ENCODE data around the gene RNASE9. TPM values are rescaled to one million over a fixed set of nuclear protein-coding genes. Genes with fewer than 3 reads are reported as not detected.

RNASE9 gene
- total RNA-seq (not detected), polyA plus RNA-seq (ENCODE audit: insufficient read depth, low read depth, low replicate concordance) (not detected)
- long read RNA-seq, donor 1 = 0 reads
- long read RNA-seq, donor 2 = 0 reads

DNA sequence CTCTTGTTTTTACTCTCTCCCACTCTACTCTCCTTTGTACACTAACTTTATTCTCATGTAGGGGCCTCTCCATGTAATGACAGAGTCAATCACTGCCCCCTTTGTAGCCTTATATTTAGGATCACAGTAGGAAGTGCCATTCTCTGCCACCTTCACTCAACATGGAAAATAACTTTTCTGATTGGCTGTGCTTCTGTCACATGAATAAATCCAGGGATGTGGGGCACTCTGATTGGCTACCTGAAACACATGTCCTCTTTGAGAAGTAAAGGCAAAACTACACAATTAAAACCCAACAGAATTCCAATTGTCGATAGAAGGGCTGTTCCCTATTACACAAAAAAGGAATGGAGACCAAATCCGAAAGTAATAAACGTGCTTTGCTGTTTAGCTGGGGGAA is at the start of gene RNASE9:
Gene RNASE9 (minus strand): TSS at position 87 of the 400 bp plus-strand sequence.
- H3K36me3 ChIP-seq (ENCODE audit: low read depth, missing control alignments) = no peaks in the 10 kb centered on the region
- 80 to 89% methylated on average over 3 of the region's 3 CpGs for WGBS, 2 donors
- no peak for DNase-seq
- H3K27me3 ChIP-seq = no peaks in the 10 kb centered on the region
- no peak within 1 kb of the TSS for H3K27ac ChIP-seq
- H3K4me1 ChIP-seq = no peaks in the 10 kb centered on the region
- no peak within 1 kb of the TSS for H3K4me3 ChIP-seq
- intact Hi-C loops (cut with DNase I; ENCODE audit: low total_unique reads) = no loop called here
- TF ChIP-seq POLR2A (IDR thresholded peaks at IDR 0.05) = no peak
- TF ChIP-seq, protein P1, sequence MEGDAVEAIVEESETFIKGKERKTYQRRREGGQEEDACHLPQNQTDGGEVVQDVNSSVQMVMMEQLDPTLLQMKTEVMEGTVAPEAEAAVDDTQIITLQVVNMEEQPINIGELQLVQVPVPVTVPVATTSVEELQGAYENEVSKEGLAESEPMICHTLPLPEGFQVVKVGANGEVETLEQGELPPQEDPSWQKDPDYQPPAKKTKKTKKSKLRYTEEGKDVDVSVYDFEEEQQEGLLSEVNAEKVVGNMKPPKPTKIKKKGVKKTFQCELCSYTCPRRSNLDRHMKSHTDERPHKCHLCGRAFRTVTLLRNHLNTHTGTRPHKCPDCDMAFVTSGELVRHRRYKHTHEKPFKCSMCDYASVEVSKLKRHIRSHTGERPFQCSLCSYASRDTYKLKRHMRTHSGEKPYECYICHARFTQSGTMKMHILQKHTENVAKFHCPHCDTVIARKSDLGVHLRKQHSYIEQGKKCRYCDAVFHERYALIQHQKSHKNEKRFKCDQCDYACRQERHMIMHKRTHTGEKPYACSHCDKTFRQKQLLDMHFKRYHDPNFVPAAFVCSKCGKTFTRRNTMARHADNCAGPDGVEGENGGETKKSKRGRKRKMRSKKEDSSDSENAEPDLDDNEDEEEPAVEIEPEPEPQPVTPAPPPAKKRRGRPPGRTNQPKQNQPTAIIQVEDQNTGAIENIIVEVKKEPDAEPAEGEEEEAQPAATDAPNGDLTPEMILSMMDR (IDR thresholded peaks at IDR 0.05) = no peak
- no peaks in the 10 kb centered on the region for H3K9me3 ChIP-seq

- Histone ChIP-seq H3K27me3 (no peaks in the 10 kb centered on the region), H3K27ac (peak overlapping the region; percentile 81 to 89), H3K36me3 (ENCODE audit: low read depth, missing control alignments) (no peaks in the 10 kb centered on the region), H3K4me1 (peaks cover 6% of the 10 kb centered on the region), H3K4me3 (peak overlapping the region; percentile 89 to 94), H3K9me3 (no peaks in the 10 kb centered on the region)
- intact Hi-C loops (cut with DNase I; ENCODE audit: low total_unique reads) = loop anchor here (5.0 kb wide), 1 partner anchor 77 kb away; the partner anchor contains the start of gene ANG
- DNase-seq = peak; percentile 91
- WGBS, 2 donors = 4 to 5% methylated on average over 27 of the region's 27 CpGs
- no peak for TF ChIP-seq POLR2A (IDR thresholded peaks at IDR 0.05)
- TF ChIP-seq, protein P1 (IDR thresholded peaks at IDR 0.05) = no peak
Measured at GRCh38 chr14:20610002-20610765, 49.3 kb upstream of the RNASE9 start.

DNA sequence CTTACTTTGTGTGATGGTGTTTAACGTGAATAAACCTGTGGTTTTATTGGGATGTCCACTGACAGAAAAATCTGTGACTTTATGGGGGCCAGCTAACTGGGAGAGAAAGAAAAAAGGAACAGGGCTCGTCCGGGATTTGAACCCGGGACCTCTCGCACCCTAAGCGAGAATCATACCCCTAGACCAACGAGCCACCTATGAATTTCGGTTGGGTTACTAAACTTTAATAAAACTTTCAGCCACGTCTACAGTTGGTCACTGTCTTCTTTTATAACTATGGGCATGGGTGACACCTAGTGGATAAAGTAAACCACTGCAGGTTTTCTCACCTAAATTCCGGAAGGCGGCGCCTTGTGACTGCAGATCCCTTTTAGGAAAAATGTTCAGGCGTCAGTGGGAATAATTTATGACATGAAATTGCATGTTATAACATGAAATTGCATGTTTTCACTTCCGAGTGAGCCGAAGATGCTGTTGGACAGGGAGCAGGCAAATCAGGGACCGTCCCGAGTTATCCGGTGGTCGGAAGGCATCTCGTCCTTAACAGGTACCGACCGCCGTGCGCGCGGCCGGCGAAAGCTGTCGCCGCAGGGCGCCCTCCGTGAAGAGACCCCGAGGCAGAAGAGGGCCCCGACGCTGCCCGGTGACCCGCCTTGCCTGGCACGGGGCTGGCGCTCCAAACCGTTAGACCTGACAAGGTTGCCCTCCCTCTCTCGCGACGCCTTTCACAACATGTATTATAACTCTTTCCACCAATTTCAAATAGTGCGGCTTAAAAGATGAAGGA is 48.6 kb upstream of the RNASE9 start:
- H3K4me3 ChIP-seq = peak overlapping the region; percentile 89 to 94
- 0% methylated on average over 37 to 43 of the region's 44 CpGs for WGBS, 2 donors
- H3K27me3 ChIP-seq = no peaks in the 10 kb centered on the region
- intact Hi-C loops (cut with DNase I; ENCODE audit: low total_unique reads) = loop anchor here (5.0 to 10.0 kb wide), 2 partner anchors 78 to 285 kb away; partner anchors contain the start of gene ANG
- peak; percentile 90 for DNase-seq
- no peaks in the 10 kb centered on the region for H3K4me1 ChIP-seq
- TF ChIP-seq POLR2A (IDR thresholded peaks at IDR 0.05) = no peak
- TF ChIP-seq, protein P1 (IDR thresholded peaks at IDR 0.05) = peak; percentile 95 to 100 (median 99)
- peak overlapping the region; percentile 81 to 89 for H3K27ac ChIP-seq
- no peaks in the 10 kb centered on the region for H3K9me3 ChIP-seq
- no peaks in the 10 kb centered on the region for H3K36me3 ChIP-seq (ENCODE audit: low read depth, missing control alignments)

- H3K36me3 ChIP-seq (ENCODE audit: low read depth, missing control alignments) = no peaks in the 10 kb centered on the region
- no peaks in the 10 kb centered on the region for H3K27me3 ChIP-seq
- peak overlapping the region in 1 of 2 donors; percentile 89 for H3K27ac ChIP-seq
- H3K4me3 ChIP-seq = no peak overlapping the region
- 75 to 78% methylated on average over 7 of the region's 7 CpGs for WGBS, 2 donors
- no peaks in the 10 kb centered on the region for H3K9me3 ChIP-seq
- TF ChIP-seq, protein P1 (IDR thresholded peaks at IDR 0.05) = no peak
- TF ChIP-seq POLR2A (IDR thresholded peaks at IDR 0.05) = no peak
- intact Hi-C loops (cut with DNase I; ENCODE audit: low total_unique reads) = loop anchor here (10.0 kb wide), 1 partner anchor 284 kb away; no protein-coding TSS in a partner anchor
- H3K4me1 ChIP-seq = no peaks in the 10 kb centered on the region
- no peak for DNase-seq
Measured at GRCh38 chr14:20608383-20609110, 47.7 kb upstream of the RNASE9 start.

All from testis (tissue), 5 donors.